CD4-positive, alpha-beta T cell (primary cell): Measurements from ENCODE around the gene SHOX. TPM values are rescaled to one million over a fixed set of nuclear protein-coding genes. Genes with fewer than 3 reads are reported as not detected.

Experiments
- ATAC-seq: fragments of 200-7000 bp; cut with Tn5 transposase; one replicate; pipeline ENCODE4 v1.10.0; 2022; ENCODE audit warnings: mild to moderate bottlenecking; ENCODE audit not compliant: poor library complexity
- CTCF ChIA-PET: fragments of 350-600 bp; sonication (Branson Sonifier 250); formaldehyde crosslinking; loops from one replicate; lab custom pipeline; 2021; ENCODE audit warnings: antibody characterized with exemption, inconsistent platforms; lab: Charles Lee
- POLR2A ChIA-PET: fragments of 350-600 bp; sonication (Branson Sonifier 250); formaldehyde crosslinking; loops from one replicate; lab custom pipeline; 2021; ENCODE audit warnings: antibody characterized with exemption, inconsistent platforms; lab: Charles Lee
- DNase-seq, 14 experiments: peaks; one replicate each; pipeline ENCODE4 v3.0.0-alpha.2; 2013 to 2020; ENCODE audit warnings: mixed read lengths in 2 of 14
- H3K27ac ChIP-seq, 2 donors: one replicate each; pipeline versions ENCODE4 v1.5.1 to v1.7.0; 2013; ENCODE audit warnings: low read length in 2 of 2, low read depth in 1 of 2, mild to moderate bottlenecking in 1 of 2
- H3K27me3 ChIP-seq, 2 experiments: 1 replicate in 1 of 2; 2 replicates in 1 of 2; pipeline versions ENCODE4 v1.6.1 to v1.7.0; 2013; ENCODE audit warnings: low read length in 2 of 2, control low read depth in 1 of 2, mild to moderate bottlenecking in 1 of 2, moderate library complexity in 1 of 2; ENCODE audit not compliant: insufficient read depth in 2 of 2, control insufficient read depth in 1 of 2
- H3K36me3 ChIP-seq: one replicate; pipeline ENCODE4 v1.6.1; 2013; ENCODE audit warnings: low read length, control low read depth; ENCODE audit not compliant: insufficient read depth
- H3K4me1 ChIP-seq: one replicate; pipeline ENCODE4 v1.6.1; 2013; ENCODE audit warnings: low read length, control low read depth; ENCODE audit not compliant: insufficient read depth
- H3K4me3 ChIP-seq: one replicate; pipeline ENCODE4 v1.5.1; 2013; ENCODE audit warnings: mild to moderate bottlenecking, low read length, moderate library complexity
- H3K9me3 ChIP-seq, 2 experiments: 1 replicate in 1 of 2; 2 replicates in 1 of 2; pipeline versions ENCODE4 v1.6.1 to v1.7.0; 2013; ENCODE audit warnings: low read length in 2 of 2, mild to moderate bottlenecking in 2 of 2, control low read depth in 1 of 2, moderate library complexity in 1 of 2; ENCODE audit not compliant: control insufficient read depth in 1 of 2, insufficient read depth in 1 of 2
- H3K27ac Mint-ChIP-seq: one replicate; pipeline ENCODE4 v1.8.0; 2020; ENCODE audit warnings: mixed read lengths
- H3K27me3 Mint-ChIP-seq: one replicate; pipeline ENCODE4 v1.8.0; 2021; ENCODE audit warnings: mixed read lengths
- H3K36me3 Mint-ChIP-seq: one replicate; pipeline ENCODE4 v1.8.0; 2021; ENCODE audit warnings: low read depth, mixed read lengths
- H3K4me1 Mint-ChIP-seq: one replicate; pipeline ENCODE4 v1.8.0; 2021; ENCODE audit warnings: low read depth, mixed read lengths
- H3K4me3 Mint-ChIP-seq: one replicate; pipeline ENCODE4 v1.8.0; 2020; ENCODE audit warnings: mild to moderate bottlenecking, mixed read lengths
- H3K9me3 Mint-ChIP-seq: one replicate; pipeline ENCODE4 v1.8.0; 2020; ENCODE audit warnings: mixed read lengths
- intact Hi-C, 2 experiments: fragments of 100-400 bp; cut with DNase I in 1 of 2; cut with micrococcal nuclease in 1 of 2; formaldehyde crosslinking; loops; one replicate each; pipeline versions ENCODE4 v1.15.1 to v1.9.0; 2023 to 2025; cut with DNase I, micrococcal nuclease
- total RNA-seq, 174 experiments: library from RNA in 2 of 174; stranded (reverse) in 2 of 174; gene quantifications; one replicate each; pipeline ENCODE4 v1.2.3 and lab custom pipeline; 2021 to 2026
- TF ChIP-seq, protein P1 (sequence below): fragments of 200-600 bp; IDR thresholded peaks from one replicate; pipeline ENCODE4 v1.8.0; 2022; ENCODE audit warnings: antibody characterized with exemption, mild to moderate bottlenecking

The SHOX gene
- total RNA-seq, 2 experiments from 2014 or later, result not detected

DNA sequence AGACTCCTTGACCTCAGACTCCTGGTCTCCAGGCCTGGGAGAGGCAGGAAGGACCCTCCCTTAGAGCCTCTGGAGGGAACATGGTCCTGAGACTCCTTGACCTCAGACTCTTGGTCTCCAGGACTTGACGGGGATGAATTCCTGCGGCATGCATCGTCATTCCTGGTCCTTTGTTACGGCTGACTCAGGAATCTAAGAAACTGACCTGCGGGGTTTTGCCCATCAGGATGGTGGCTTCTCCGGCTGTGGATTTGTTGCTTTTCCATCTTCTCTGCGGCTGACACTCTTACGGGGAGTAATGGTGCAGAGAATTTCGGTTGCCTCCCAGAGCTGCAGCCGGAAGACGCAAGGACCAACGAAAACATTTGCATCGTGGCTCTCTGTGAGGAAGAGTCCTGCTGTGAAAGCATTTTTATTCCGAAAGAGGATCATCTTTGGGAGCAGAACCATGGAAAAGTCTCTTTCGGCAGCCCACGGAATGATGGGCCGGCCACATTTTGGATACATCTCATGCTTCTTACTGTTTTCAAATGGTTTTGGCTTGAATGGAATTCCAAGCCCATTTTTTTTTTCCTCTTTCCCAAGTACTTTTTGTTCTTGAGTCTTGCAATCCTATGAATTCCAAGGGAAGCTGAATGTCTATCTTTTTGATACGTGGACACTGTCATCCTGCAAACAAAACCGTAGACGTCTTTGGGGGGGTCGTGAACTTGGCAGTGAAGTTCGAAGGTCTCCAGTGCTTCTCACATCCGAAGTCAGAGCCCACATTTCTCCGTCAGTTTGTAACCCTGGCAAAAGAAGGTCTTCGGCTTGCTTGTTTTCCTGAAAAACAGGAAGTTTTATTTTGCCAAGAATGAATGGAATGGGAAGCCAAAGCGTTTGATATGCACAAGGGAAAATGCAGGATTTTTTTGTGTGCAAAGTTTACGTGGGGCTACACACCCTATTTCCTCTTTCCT lies 36.5 kb downstream of the SHOX start:
- intact Hi-C loops, result no loop called here
- no peak overlapping the region for H3K27ac Mint-ChIP-seq
- POLR2A ChIA-PET, result no interaction called here
- CTCF ChIA-PET, result no interaction called here
- DNase-seq (no peak), ATAC-seq (no peak)
- Histone ChIP-seq H3K27ac (no peak overlapping the region), H3K9me3 (peaks cover 0 to 34% of the 10 kb centered on the region in 2 experiments), H3K4me3 (no peak overlapping the region), H3K36me3 (no peaks in the 10 kb centered on the region), H3K27me3 (no peaks in the 10 kb centered on the region), H3K4me1 (no peaks in the 10 kb centered on the region)
- H3K4me1 Mint-ChIP-seq, result no peaks in the 10 kb centered on the region
- peaks cover 2% of the 10 kb centered on the region for H3K9me3 Mint-ChIP-seq
- TF ChIP-seq, protein P1, sequence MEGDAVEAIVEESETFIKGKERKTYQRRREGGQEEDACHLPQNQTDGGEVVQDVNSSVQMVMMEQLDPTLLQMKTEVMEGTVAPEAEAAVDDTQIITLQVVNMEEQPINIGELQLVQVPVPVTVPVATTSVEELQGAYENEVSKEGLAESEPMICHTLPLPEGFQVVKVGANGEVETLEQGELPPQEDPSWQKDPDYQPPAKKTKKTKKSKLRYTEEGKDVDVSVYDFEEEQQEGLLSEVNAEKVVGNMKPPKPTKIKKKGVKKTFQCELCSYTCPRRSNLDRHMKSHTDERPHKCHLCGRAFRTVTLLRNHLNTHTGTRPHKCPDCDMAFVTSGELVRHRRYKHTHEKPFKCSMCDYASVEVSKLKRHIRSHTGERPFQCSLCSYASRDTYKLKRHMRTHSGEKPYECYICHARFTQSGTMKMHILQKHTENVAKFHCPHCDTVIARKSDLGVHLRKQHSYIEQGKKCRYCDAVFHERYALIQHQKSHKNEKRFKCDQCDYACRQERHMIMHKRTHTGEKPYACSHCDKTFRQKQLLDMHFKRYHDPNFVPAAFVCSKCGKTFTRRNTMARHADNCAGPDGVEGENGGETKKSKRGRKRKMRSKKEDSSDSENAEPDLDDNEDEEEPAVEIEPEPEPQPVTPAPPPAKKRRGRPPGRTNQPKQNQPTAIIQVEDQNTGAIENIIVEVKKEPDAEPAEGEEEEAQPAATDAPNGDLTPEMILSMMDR, result no peak
- H3K4me3 Mint-ChIP-seq, result no peak overlapping the region
- H3K36me3 Mint-ChIP-seq, result no peaks in the 10 kb centered on the region
- H3K27me3 Mint-ChIP-seq, result peaks cover 3% of the 10 kb centered on the region

DNA sequence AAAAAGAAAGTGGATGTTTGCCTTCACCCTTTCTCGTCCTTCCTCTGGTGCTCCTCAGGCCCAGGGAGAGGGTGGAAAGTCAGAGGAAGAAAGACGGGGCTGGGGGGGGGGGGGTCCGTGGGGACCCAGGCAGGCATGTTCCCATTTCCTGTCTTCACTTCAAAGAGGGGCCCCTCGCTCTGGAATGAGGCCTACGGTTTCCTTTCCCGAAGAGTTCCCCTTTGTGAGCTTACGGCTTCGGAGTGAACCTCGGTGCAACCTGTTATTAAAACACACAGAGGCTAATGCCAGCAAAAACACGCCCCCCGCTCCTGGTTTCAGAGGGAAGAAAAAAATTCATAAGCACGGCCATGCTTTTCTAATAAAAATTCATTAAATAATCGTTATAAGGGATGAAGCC lies 40.1 kb downstream of the SHOX start:
- DNase-seq (no peak), ATAC-seq (no peak)
- Histone ChIP-seq H3K4me3 (no peak overlapping the region), H3K4me1 (no peaks in the 10 kb centered on the region), H3K27ac (no peak overlapping the region), H3K27me3 (no peaks in the 10 kb centered on the region), H3K9me3 (peaks cover 0 to 39% of the 10 kb centered on the region in 2 experiments), H3K36me3 (no peaks in the 10 kb centered on the region)
- ChIA-PET POLR2A (no interaction called here), CTCF (no interaction called here)
- Mint-ChIP-seq H3K9me3 (peaks cover 2% of the 10 kb centered on the region), H3K4me3 (no peak overlapping the region), H3K27ac (no peak overlapping the region), H3K4me1 (no peaks in the 10 kb centered on the region), H3K36me3 (no peaks in the 10 kb centered on the region), H3K27me3 (peaks cover 13% of the 10 kb centered on the region)
- intact Hi-C loops, result no loop called here
- TF ChIP-seq, protein P1, result no peak

DNA sequence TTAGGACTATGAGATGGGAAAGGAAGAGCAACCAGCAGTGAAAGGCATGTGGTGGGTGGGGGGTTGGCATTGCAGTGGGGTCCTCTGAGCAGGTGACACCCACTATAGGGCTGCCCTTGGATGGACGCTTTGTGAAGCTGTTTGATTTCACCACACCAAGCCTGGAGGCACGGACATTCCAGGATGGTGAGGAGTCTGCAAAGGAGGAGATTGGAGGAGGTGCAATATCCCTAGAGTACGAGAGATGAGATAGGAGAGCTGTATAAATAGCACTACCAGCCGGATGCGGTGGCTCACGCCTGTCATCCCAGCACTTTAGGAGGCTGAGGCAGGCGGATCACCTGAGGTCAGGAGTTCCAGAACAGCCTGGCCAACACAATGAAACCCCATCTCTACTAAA lies 42.3 kb downstream of the SHOX start:
- TF ChIP-seq, protein P1, result no peak
- Histone ChIP-seq H3K27me3 (no peaks in the 10 kb centered on the region), H3K9me3 (peaks cover 0 to 33% of the 10 kb centered on the region in 2 experiments), H3K36me3 (no peaks in the 10 kb centered on the region), H3K4me1 (no peaks in the 10 kb centered on the region), H3K27ac (no peak overlapping the region), H3K4me3 (no peak overlapping the region)
- Mint-ChIP-seq H3K9me3 (no peaks in the 10 kb centered on the region), H3K4me1 (no peaks in the 10 kb centered on the region), H3K27ac (no peak overlapping the region), H3K36me3 (no peaks in the 10 kb centered on the region), H3K4me3 (no peak overlapping the region), H3K27me3 (peaks cover 13% of the 10 kb centered on the region)
- DNase-seq, result no peak
- intact Hi-C loops, result no loop called here
- ChIA-PET CTCF (no interaction called here), POLR2A (no interaction called here)
- ATAC-seq, result no peak
